ENCODE data around the gene FTL.
"Not testable (repeated sequence)": the region's sequence is repeated elsewhere in the genome, so short reads cannot be mapped to it uniquely, and the experiment has no call there.

Gene FTL

GRCh38 chr19:48965040-48965805 lies at the start of gene FTL:
TSS of gene FTL (plus strand) at chr19:48965309. CDS start at chr19:48965508, 199 bp downstream.
- DNase-seq = peak; percentile 99

DNA sequence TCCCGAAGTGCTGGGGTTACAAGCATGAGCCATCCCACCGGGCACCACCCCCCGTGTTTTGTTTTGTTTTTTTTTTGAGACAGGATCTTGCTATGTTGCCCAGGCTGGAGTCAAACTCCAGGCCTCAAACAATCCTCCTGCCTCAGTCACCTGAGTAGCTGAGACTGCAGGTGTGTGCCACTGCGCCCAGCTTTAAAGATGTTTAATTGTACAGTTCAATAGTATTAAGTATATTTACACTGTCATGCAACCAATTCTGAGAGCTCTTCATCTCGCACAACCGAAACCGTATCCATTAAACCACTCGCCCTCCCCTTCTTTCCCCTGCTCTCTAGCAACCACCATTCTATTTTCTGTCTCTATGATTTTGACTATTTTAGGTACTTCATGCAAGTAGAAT lies 49.4 kb upstream of the FTL start:
- DNase-seq = no peak

- DNase-seq = no peak
These were observed 47.0 kb upstream of the FTL start for GRCh38 chr19:48918071-48918470.

DNA sequence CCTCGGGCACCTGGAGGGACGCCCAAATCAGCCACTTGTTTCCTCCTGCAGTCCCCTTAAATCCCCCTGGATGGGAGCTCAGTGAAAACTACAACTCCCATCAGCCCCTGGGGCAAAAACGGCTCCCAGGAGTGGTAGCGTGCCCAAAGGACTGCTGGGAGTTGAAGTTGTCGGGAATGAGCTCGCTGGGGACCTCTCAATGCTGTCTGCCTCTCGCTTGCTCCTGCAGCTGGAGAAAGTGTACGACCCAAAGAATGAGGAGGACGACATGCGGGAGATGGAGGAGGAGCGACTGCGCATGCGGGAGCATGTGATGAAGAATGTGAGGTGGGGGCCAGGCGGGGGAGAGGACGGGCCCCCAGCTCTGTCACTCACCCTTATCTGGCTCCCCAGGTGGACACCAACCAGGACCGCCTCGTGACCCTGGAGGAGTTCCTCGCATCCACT lies 46.3 kb upstream of the FTL start:
- DNase-seq = no peak

- not testable (repeated sequence) for DNase-seq
These were observed 45.8 kb upstream of the FTL start for GRCh38 chr19:48919271-48919670.

DNA sequence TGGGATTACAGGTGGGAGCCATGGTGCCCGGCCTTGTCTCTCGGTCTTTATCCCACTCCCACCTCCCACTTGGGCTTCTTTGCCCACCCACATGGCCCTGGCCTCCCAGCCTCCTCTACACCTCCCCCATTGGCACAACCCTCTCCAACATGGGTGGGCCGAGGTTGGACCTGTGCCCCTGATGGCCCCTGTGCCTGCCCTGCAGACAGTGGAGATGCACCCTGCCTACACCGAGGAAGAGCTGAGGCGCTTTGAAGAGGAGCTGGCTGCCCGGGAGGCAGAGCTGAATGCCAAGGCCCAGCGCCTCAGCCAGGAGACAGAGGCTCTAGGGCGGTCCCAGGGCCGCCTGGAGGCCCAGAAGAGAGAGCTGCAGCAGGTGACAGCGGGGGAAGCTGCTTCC lies 44.2 kb upstream of the FTL start:
- no peak for DNase-seq

- DNase-seq = no peak
These were observed 43.2 kb upstream of the FTL start for GRCh38 chr19:48921721-48922500.

- no peak for DNase-seq
These were observed 42.3 kb upstream of the FTL start for GRCh38 chr19:48922548-48923490.

- DNase-seq = no peak
These were observed 39.8 kb upstream of the FTL start for GRCh38 chr19:48925240-48925843.

DNA sequence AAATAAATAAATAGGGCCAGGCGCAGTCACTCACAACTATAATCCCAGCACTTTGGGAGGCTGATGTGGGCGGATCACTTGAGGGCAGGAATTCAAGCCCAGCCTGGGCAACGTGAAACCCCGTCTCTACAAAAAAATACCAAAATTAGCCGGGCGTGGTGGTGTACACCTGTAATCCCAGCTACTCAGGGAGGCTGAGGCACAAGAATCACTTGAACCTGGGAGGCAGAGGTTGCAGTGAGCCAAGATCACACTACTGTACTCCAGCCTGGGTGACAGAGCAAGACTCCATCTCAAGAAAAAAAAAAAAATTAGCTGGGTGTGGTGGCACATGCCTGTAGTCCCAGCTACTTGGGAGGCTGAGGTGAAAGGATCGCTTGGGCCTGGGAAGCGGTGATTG lies 39.2 kb upstream of the FTL start:
- DNase-seq = not testable (repeated sequence)

GRCh38 chr19:48926909-48927308 lies 38.2 kb upstream of the FTL start:
- no peak for DNase-seq

DNA sequence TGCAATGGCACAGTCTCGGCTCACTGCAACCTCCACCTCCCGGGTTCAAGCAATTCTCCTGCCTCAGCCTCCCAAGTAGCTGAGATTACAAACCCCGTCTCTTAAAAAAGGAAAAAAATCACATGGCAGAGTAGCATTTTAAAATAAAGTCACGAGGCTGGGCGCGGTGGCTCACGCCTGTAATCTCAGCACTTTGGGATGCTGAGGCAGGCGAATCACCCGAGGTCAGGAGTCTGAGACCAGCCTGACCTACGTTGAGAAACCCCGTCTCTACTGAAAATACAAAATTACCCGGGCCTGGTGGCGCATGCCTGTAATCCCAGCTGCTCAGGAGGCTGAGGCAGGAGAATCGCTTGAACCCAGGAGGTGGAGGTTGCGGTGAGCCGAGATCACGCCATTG lies 37.4 kb upstream of the FTL start:
- not testable (repeated sequence) for DNase-seq

DNA sequence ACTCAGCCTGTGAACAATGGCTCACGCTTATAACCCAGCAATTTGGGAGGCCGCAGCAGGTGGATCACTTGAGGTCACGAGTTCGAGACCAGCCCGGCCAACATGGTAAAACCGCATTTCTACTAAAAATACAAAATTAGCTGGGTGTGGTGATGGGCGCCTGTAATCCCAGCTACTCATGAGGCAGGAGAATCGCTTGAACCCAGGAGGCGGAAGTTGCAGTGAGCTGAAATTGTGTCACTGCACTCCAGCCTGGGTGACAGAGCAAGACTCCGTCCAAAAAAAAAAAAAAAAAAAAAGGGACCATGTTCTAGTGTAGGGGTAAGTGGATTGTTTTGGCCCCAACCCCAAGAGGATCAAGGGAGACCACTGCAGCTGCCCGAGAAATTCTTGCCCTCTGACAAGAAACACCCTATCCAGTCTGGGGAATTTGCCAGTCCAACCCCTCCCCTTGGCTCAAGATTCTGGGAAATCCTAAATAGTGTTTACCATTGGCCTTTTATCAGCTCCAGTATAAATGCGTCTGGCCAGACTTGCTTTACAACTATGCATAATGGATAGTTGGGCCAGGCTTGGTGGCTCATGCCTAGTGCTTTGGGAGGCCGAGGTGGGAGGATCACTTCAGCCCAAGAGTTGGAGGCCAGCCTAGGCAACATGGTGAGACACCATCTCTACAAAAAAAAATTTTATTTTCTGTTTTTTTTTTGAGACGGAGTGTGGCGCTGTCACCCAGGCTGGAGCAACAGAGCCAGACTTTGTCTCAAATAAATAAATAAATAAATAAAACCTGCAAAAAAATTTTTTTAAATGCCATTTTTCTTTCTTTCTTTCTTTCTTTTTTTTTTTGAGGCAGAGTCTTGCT lies 36.7 kb upstream of the FTL start:
- no peak for DNase-seq

DNA sequence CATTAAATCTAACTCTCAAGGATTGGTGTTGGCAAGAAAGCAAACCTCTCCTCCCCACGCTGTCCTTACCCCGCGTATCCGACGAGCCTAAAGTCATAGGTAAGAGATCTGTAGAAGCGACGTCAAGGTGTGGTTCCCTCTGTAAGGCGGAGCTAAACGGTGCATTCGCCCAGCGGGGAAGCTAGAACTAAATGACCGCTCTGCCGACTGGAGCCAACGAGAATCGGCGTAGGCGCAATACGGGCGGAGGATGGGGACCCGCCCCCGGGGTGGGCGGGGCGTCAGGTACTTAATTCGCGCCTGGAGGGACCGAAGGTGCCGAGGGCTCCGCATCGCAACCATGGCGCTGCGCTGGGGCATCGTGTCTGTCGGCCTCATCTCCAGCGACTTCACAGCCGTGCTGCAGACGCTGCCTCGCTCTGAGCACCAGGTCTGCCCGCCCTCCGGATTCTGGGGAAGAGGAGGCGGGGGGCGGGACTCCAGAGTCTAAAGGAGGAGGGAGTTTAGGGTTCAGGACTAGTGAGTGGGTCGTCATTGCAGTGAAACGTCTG lies 31.7 kb upstream of the FTL start, which contains the start of gene DHDH:
DHDH (plus strand) TSS at position 318 of the 551 bp plus-strand sequence; CDS start at position 341, 23 bp downstream.
- DNase-seq = peak; percentile 30

DNA sequence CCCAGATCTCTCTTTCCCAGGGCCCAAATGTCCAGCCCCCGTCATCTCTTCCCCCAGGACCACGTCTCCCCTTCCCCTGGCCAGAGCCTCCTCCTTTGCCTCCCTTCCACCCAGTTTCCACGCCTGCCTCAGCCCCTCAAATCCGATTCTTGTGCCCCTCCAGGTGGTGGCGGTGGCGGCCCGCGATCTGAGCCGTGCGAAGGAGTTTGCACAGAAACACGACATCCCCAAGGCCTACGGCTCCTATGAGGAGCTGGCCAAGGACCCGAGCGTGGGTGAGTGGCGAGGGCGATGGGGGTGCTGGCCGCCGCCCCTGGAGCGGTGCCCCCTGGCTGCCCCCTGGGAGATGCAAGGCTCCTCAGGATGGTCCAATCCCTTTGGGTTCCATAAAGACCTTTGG lies 30.3 kb upstream of the FTL start:
- DNase-seq = no peak

GRCh38 chr19:48935864-48936263 lies 29.2 kb upstream of the FTL start:
- DNase-seq = no peak

DNA sequence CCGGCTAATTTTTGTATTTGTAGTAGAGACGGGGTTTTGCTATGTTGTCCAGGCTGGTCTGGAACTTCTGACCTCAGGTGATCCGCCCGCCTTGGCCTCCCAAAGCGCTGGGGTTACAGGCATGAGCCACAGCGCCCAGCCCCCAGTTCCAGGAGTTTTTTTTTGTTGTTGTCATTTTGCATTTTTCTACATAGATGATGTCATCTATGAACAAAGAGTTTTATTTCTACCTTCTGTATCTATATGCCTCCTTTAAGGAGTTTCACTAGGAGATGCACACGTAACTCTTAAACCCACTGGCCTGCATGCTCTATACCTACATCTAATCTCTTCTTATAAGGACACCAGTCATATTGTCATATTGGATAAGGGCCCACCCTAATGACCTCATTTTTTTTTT lies 26.9 kb upstream of the FTL start:
- no peak for DNase-seq

DNA sequence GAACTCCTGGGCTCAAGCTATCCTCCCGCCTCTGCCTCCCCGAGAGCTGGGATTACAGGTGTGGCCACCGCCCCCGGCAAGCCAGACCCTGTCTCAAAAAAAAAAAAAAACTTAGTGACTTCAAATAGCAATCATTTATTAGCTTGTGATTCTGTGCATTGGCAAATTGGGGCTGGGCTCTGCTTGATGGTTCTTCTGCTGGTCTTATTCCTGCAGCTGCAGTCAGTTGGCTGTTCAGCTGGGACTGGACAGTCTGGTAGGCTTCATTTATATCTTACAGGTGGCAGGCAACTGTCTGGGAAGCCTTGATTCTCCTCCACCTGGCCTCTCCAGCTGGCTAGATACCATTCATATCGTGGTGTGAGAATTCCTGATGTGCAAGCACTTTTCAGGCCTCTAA lies 24.2 kb upstream of the FTL start:
- no peak for DNase-seq

GRCh38 chr19:48943081-48943480 lies 22.0 kb upstream of the FTL start:
- no peak for DNase-seq

- DNase-seq = no peak
These were observed 19.7 kb upstream of the FTL start for GRCh38 chr19:48945415-48945814.

GRCh38 chr19:48945817-48946216 lies 19.3 kb upstream of the FTL start:
- DNase-seq = no peak
